C4-2B (cell line): ENCODE measurements around the gene SNURF.

Experiments
- ZFX ChIP-seq: fragments of 450-650 bp; IDR thresholded peaks from 2 replicates; pipeline ENCODE4 v1.6.1; 2017
- TF ChIP-seq, protein P1 (sequence below): fragments of 450-650 bp; conservative IDR thresholded peaks from 2 replicates; pipeline ENCODE4 v1.5.1; 2017; ENCODE audit warnings: mild to moderate bottlenecking

DNA sequence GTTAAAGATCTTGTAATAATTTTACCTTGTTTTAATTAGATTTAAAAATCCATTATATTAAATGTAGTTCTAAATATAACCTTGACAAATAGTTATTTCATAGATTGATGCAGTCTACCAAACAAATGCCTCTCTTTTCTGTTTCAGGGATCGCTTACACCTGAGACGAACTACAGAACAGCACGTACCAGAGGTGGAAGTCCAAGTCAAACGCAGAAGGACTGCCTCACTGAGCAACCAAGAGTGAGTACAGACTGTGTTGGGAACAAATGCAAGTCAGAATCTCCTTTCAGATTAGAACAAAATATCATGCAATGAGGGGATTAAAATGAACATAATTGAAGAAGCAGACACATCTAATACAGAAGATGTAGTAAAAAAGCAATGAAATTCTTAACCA lies 7.2 kb downstream of the SNURF start:
- TF ChIP-seq, protein P1, sequence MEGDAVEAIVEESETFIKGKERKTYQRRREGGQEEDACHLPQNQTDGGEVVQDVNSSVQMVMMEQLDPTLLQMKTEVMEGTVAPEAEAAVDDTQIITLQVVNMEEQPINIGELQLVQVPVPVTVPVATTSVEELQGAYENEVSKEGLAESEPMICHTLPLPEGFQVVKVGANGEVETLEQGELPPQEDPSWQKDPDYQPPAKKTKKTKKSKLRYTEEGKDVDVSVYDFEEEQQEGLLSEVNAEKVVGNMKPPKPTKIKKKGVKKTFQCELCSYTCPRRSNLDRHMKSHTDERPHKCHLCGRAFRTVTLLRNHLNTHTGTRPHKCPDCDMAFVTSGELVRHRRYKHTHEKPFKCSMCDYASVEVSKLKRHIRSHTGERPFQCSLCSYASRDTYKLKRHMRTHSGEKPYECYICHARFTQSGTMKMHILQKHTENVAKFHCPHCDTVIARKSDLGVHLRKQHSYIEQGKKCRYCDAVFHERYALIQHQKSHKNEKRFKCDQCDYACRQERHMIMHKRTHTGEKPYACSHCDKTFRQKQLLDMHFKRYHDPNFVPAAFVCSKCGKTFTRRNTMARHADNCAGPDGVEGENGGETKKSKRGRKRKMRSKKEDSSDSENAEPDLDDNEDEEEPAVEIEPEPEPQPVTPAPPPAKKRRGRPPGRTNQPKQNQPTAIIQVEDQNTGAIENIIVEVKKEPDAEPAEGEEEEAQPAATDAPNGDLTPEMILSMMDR, result no peak
- TF ChIP-seq ZFX, result no peak
